ENCODE data around the gene PYGL.

DNA sequence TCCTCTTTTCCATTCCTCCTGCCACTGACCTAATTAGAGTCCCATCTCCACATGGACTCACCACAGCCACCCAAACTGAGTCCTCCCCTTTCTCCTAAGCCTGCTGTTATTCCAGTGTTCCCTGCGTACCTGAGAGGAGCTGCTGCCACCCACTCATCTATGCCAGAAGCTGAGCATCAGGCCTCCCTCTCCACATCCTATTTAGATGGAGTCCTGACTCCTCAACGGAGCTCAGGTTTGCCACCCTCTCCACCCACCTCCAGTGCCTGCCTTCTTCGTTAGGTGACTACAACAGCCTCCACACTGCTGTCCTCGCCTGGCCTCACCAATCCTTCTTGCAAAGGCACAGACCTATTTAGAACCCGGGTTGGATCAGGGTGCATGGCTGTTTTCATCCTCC is 87.6 kb downstream of the PYGL start:
- TF ChIP-seq, protein P1, sequence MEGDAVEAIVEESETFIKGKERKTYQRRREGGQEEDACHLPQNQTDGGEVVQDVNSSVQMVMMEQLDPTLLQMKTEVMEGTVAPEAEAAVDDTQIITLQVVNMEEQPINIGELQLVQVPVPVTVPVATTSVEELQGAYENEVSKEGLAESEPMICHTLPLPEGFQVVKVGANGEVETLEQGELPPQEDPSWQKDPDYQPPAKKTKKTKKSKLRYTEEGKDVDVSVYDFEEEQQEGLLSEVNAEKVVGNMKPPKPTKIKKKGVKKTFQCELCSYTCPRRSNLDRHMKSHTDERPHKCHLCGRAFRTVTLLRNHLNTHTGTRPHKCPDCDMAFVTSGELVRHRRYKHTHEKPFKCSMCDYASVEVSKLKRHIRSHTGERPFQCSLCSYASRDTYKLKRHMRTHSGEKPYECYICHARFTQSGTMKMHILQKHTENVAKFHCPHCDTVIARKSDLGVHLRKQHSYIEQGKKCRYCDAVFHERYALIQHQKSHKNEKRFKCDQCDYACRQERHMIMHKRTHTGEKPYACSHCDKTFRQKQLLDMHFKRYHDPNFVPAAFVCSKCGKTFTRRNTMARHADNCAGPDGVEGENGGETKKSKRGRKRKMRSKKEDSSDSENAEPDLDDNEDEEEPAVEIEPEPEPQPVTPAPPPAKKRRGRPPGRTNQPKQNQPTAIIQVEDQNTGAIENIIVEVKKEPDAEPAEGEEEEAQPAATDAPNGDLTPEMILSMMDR (IDR thresholded peaks at IDR 0.05) = no peak
- TF ChIP-seq POLR2A (IDR thresholded peaks at IDR 0.05) = no peak
